Osteocyte (in vitro differentiated cells): ENCODE results near the gene COBLL1. TPM values are rescaled to one million over a fixed set of nuclear protein-coding genes. Genes with fewer than 3 reads are reported as not detected.

Experiments
- DNase-seq: peaks from one replicate; pipeline ENCODE4 v3.0.0; 2021; ENCODE audit warnings: mixed read lengths; ENCODE audit not compliant: unreplicated experiment; ENCODE audit errors: extremely low spot score
- H3K27ac Mint-ChIP-seq: one replicate; pipeline ENCODE4 v1.8.0; 2021; ENCODE audit warnings: mild to moderate bottlenecking, mixed read lengths; ENCODE audit not compliant: unreplicated experiment
- H3K27me3 Mint-ChIP-seq: one replicate; pipeline ENCODE4 v1.8.0; 2021; ENCODE audit warnings: mixed read lengths; ENCODE audit not compliant: unreplicated experiment
- H3K36me3 Mint-ChIP-seq: one replicate; pipeline ENCODE4 v1.8.0; 2021; ENCODE audit warnings: mixed read lengths; ENCODE audit not compliant: unreplicated experiment
- H3K4me1 Mint-ChIP-seq: one replicate; pipeline ENCODE4 v1.8.0; 2021; ENCODE audit warnings: mixed read lengths; ENCODE audit not compliant: unreplicated experiment
- H3K4me3 Mint-ChIP-seq: one replicate; pipeline ENCODE4 v1.8.0; 2021; ENCODE audit warnings: mild to moderate bottlenecking, moderate library complexity, mixed read lengths; ENCODE audit not compliant: unreplicated experiment
- H3K9me3 Mint-ChIP-seq: one replicate; pipeline ENCODE4 v1.8.0; 2021; ENCODE audit warnings: mixed read lengths; ENCODE audit not compliant: unreplicated experiment
- total RNA-seq: library from RNA; stranded (reverse); gene quantifications from 2 replicates; pipeline ENCODE4 v1.2.1, GENCODE V29; 2021
- TF ChIP-seq, protein P1 (sequence below): fragments of 200-600 bp; sonication (generic); IDR thresholded peaks from 2 replicates; pipeline ENCODE4 v1.5.0; 2021; ENCODE audit warnings: antibody characterized with exemption, mild to moderate bottlenecking, moderate library complexity

The COBLL1 gene
- total RNA-seq, 1 donor from 2014 or later, result 8.9 TPM

GRCh38 chr2:164875334-164876205 lies 33.9 kb upstream of the COBLL1 start:
- no peak overlapping the region for H3K27ac Mint-ChIP-seq
- peaks cover 18% of the 10 kb centered on the region for H3K4me1 Mint-ChIP-seq
- no peaks in the 10 kb centered on the region for H3K9me3 Mint-ChIP-seq
- no peaks in the 10 kb centered on the region for H3K36me3 Mint-ChIP-seq
- no peak overlapping the region for H3K4me3 Mint-ChIP-seq
- H3K27me3 Mint-ChIP-seq, result no peaks in the 10 kb centered on the region
- no peak for DNase-seq
- TF ChIP-seq, protein P1, sequence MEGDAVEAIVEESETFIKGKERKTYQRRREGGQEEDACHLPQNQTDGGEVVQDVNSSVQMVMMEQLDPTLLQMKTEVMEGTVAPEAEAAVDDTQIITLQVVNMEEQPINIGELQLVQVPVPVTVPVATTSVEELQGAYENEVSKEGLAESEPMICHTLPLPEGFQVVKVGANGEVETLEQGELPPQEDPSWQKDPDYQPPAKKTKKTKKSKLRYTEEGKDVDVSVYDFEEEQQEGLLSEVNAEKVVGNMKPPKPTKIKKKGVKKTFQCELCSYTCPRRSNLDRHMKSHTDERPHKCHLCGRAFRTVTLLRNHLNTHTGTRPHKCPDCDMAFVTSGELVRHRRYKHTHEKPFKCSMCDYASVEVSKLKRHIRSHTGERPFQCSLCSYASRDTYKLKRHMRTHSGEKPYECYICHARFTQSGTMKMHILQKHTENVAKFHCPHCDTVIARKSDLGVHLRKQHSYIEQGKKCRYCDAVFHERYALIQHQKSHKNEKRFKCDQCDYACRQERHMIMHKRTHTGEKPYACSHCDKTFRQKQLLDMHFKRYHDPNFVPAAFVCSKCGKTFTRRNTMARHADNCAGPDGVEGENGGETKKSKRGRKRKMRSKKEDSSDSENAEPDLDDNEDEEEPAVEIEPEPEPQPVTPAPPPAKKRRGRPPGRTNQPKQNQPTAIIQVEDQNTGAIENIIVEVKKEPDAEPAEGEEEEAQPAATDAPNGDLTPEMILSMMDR, result no peak

DNA sequence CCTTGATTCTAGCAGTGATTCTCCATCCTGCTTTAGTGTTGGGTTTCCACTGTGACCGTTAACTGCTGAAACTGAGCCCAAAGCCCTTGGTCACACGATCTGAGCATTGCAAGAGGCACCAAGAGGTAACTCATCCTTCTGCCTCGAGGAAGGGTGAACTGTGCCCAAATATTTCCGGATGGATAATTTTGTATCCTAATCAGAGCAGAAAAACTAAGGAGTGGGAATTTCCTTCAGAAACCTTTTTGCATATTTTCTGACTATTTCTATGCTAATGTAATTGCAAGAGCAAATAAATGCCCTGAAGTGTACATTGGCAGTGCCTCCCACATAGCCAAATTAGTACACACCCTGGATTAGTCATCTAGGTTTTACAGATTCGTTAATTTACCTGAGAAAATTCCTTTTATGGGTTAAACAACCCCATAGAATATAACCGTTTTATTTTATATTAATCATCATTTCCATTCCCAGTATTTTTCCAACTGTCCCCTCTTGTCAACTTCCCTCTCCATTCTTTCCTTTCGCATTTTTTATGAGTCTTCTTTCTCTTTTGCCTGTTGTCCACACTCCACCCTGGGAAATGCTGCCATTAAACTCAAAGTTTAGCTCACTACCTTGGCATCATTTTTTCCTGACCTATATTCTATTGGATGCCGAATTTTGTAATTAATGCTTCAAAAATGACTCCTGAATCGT lies 31.7 kb upstream of the COBLL1 start:
- Mint-ChIP-seq H3K4me3 (no peak overlapping the region), H3K9me3 (no peaks in the 10 kb centered on the region), H3K27me3 (no peaks in the 10 kb centered on the region), H3K27ac (no peak overlapping the region), H3K4me1 (peaks cover 8% of the 10 kb centered on the region), H3K36me3 (no peaks in the 10 kb centered on the region)
- no peak for DNase-seq
- TF ChIP-seq, protein P1, result no peak

DNA sequence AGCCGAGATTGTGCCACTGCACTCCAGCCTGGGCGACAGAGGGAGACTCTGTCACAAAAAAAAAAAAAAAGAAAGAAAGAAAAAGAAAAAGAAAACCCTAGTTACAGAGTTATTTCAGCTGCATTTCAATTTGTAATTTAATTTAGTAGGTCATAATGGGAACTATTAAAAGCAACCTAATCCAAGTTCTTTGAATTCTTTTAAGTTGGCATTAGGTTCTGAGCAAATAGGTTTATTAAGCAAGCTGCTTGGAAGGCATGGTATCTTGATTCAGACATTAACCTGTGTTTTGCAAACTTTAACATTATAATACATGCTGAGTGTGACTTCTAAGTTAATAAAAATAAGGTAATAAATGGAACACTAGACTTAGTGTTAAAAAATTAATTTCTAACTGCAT lies 29.8 kb upstream of the COBLL1 start:
- H3K27ac Mint-ChIP-seq, result no peak overlapping the region
- H3K9me3 Mint-ChIP-seq, result no peaks in the 10 kb centered on the region
- H3K36me3 Mint-ChIP-seq, result no peaks in the 10 kb centered on the region
- TF ChIP-seq, protein P1, result no peak
- peaks cover 13% of the 10 kb centered on the region for H3K4me1 Mint-ChIP-seq
- H3K27me3 Mint-ChIP-seq, result no peaks in the 10 kb centered on the region
- no peak overlapping the region for H3K4me3 Mint-ChIP-seq
- DNase-seq, result no peak

DNA sequence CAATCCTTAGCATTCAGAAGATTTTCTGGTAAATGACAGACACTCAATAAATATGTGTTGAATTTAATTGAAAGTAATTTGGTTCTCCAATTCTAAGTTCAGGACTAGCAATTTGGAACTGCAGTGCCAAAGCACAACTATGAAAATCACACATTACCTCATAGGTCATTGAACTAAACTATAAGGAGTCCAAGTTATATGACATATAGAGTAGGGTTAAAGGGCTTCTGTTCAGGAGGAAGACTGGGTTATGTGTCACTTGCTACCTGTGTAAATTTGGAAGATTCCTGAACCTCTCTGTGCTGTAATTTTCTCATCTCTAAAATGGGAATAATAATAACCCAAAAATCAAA lies 27.8 kb upstream of the COBLL1 start:
- H3K4me1 Mint-ChIP-seq, result peaks cover 13% of the 10 kb centered on the region
- H3K27me3 Mint-ChIP-seq, result peaks cover 5% of the 10 kb centered on the region

More for the DNA sequence above, 27.8 kb upstream of the COBLL1 start:
- Mint-ChIP-seq H3K9me3 (no peaks in the 10 kb centered on the region), H3K36me3 (no peaks in the 10 kb centered on the region), H3K4me3 (no peak overlapping the region), H3K27ac (no peak overlapping the region)
- TF ChIP-seq, protein P1, result no peak
- no peak for DNase-seq
